Measurements from ENCODE around the gene CPSF2. TPM values are rescaled to one million over a fixed set of nuclear protein-coding genes. Genes with fewer than 3 reads are reported as not detected.

The CPSF2 gene
- total and polyA plus RNA-seq, 10 of the 15 experiments (the other 5 are each of a cell fraction or from before 2014, with no cell fraction given): 18.2 to 71.8 (median 47.0) TPM

- no peak for TF ChIP-seq SUZ12 (IDR thresholded peaks at IDR 0.05; ENCODE audit: unreplicated experiment)
- no peak for TF ChIP-seq NFXL1 (IDR thresholded peaks at IDR 0.05; ENCODE audit: borderline replicate concordance)
- peak; percentile 21; the same call in 1 of the 2 replicates for TF ChIP-seq MTA2 (IDR thresholded peaks at IDR 0.05; ENCODE audit: low read depth)
- TF ChIP-seq RAD21 (IDR thresholded peaks at IDR 0.05; ENCODE audit: insufficient read depth, low read depth, low read length): peak; percentile 39
- TF ChIP-seq HSF1 (IDR thresholded peaks at IDR 0.05; ENCODE audit: low read depth, low read length): no peak
- peak; percentile 61 for TF ChIP-seq HCFC1 (IDR thresholded peaks at IDR 0.05; ENCODE audit: low read length)
- no peak for TF ChIP-seq KAT2A (conservative IDR thresholded peaks at IDR 0.05; ENCODE audit: control insufficient read depth, low read depth, low read length)
- no peak for TF ChIP-seq BCLAF1 (IDR thresholded peaks at IDR 0.05)
- TF ChIP-seq USF1 (IDR thresholded peaks at IDR 0.05; ENCODE audit: borderline replicate concordance, extremely low read length, insufficient read depth, low read depth, low read length): peak; percentile 97
- peak; percentile 87 for TF ChIP-seq YY1 (IDR thresholded peaks at IDR 0.05; ENCODE audit: low read depth, low read length)
- no peak for TF ChIP-seq TCF7 (IDR thresholded peaks at IDR 0.05; ENCODE audit: borderline replicate concordance)
- peak; percentile 77 to 96 (median 83) for TF ChIP-seq CTCF (IDR thresholded peaks at IDR 0.05 in 2 of 3, conservative IDR thresholded peaks at IDR 0.05 in 1 of 3; ENCODE audit: control insufficient read depth in 2 of 3, extremely low read depth in 1 of 3, insufficient read depth in 1 of 3, low read depth in 3 of 3, low read length in 3 of 3)
- peak; percentile 82; the same call in 1 of the 2 replicates for TF ChIP-seq NKRF (conservative IDR thresholded peaks at IDR 0.05)
- TF ChIP-seq ZNF592 (IDR thresholded peaks at IDR 0.05): 0 out of 2 replicates have a peak, but pooled peaks have one; percentile 20
These were observed 15.4 kb upstream of the CPSF2 start, which contains the start of gene ATXN3 (continued) for GRCh38 chr14:92106143-92106926.

Data from GM12878 (cell line).